Heart left ventricle (tissue), 16 donors: Measurements from ENCODE around the gene UBR1. TPM values are rescaled to one million over a fixed set of nuclear protein-coding genes. Genes with fewer than 3 reads are reported as not detected.

Experiments
- ATAC-seq, 4 donors: fragments of 200-7000 bp; cut with Tn5 transposase; one replicate each; pipeline ENCODE4 v1.9.1; 2020 to 2022; ENCODE audit warnings: moderate library complexity in 4 of 4, mild to moderate bottlenecking in 3 of 4, moderate number of reproducible peaks in 1 of 4
- DNase-seq, 5 donors: peaks; one replicate each; pipeline ENCODE4 v3.0.0-alpha.2; 2020
- H3K27ac ChIP-seq, 12 donors: fragments of 200-600 bp; sonication (generic) in 4 of 12; one replicate each; pipeline versions ENCODE4 v1.5.0 to v1.8.0; 2016 to 2022; ENCODE audit warnings: mild to moderate bottlenecking in 2 of 12
- H3K27me3 ChIP-seq, 9 donors: fragments of 200-600 bp; sonication (generic) in 2 of 9; one replicate each; pipeline versions ENCODE4 v1.5.1 to v1.8.0; 2016 to 2022; ENCODE audit warnings: mild to moderate bottlenecking in 3 of 9
- H3K36me3 ChIP-seq, 9 donors: fragments of 200-600 bp; sonication (generic) in 2 of 9; one replicate each; pipeline versions ENCODE4 v1.5.0 to v1.8.0; 2018 to 2022; ENCODE audit warnings: mild to moderate bottlenecking in 2 of 9
- H3K4me1 ChIP-seq, 12 donors: fragments of 200-600 bp; sonication (generic) in 4 of 12; one replicate each; pipeline versions ENCODE4 v1.5.0 to v1.8.0; 2016 to 2022; ENCODE audit warnings: mild to moderate bottlenecking in 3 of 12
- H3K4me3 ChIP-seq, 12 donors: fragments of 200-600 bp; sonication (generic) in 4 of 12; one replicate each; pipeline versions ENCODE4 v1.5.0 to v1.8.0; 2017 to 2022; ENCODE audit warnings: mild to moderate bottlenecking in 9 of 12, moderate library complexity in 4 of 12
- H3K9me3 ChIP-seq, 12 donors: fragments of 200-600 bp; sonication (generic) in 4 of 12; one replicate each; pipeline versions ENCODE4 v1.5.0 to v1.8.0; 2016 to 2022; ENCODE audit warnings: mild to moderate bottlenecking in 1 of 12
- POLR2A ChIP-seq, 2 donors: fragments of 450-650 bp; IDR thresholded peaks; one replicate each; pipeline ENCODE4 v1.6.1; 2017; ENCODE audit warnings: antibody characterized with exemption in 2 of 2, mild to moderate bottlenecking in 2 of 2, moderate library complexity in 2 of 2
- WGBS, 4 donors: extraction: QIAGEN DNeasy Blood & Tissue Kit in 2 of 4; methylation state at CpG; one replicate each; pipeline versions ENCODE4 v1.1.5 to v1.1.7; 2013 to 2018; 5-methylcytosine and 5-hydroxymethylcytosine counted together
- intact Hi-C, 10 donors: fragments of 100-400 bp; cut with DNase I; formaldehyde crosslinking; loops; one replicate each; pipeline versions ENCODE4 v1.11.1 to v1.14.2; 2022
- polyA plus RNA-seq, 2 donors: library from polyadenylated mRNA; stranded (reverse); fragments of 200-250 nt; gene quantifications; one replicate each; pipeline ENCODE4 v1.2.3, GENCODE V29; 2013
- total RNA-seq, 9 donors: library from RNA; depleted of rRNA in 2 of 9; stranded (reverse); fragments of >200 nt in 2 of 9; fragmentation: NEBNext Ultra II Directional in 3 of 9; extraction: Animal tissue kit (Norgen Biotek cat#: 25700) in 3 of 9; gene quantifications; one replicate each; pipeline versions ENCODE4 v1.1.0 to v1.2.4, GENCODE V29; 2016 to 2023
- TF ChIP-seq, protein P1 (sequence below), 12 donors: fragments of 200-600 bp; sonication (generic) in 4 of 12; IDR thresholded peaks; one replicate each; pipeline versions ENCODE4 v1.5.0 to v1.8.0; 2018 to 2022; ENCODE audit warnings: antibody characterized with exemption in 12 of 12, mild to moderate bottlenecking in 5 of 12
- donor health status: ischemic (EF 13 %, LVEDD 7.1; RV severe dilation, severe dysfunction).
- donor health status: healthy with polysubstance abuse.
- donor health status: DM: no; HTN: yes; CAD: no.
- donor health status: DM: no; HTN: no; CAD: no.
- donor health status: ischemic (EF 25% LVEDD 6.9; RV normal size, moderate dysfunction).
- donor health status: ischemic (EF 25% LVEDD 5.7; RV mildly dilated, moderate dysfunction).
- donor health status: healthy.
- donor health status: DM: yes; HTN: yes; CAD: no.
- donor health status: ischemic (EF 35%, LVEDD 5.7; RV mildly dilated, moderate dysfunction).
- donor health status: nonischemic (EF 11% LVEDD 7.7; RV severe dilation, severe dysfunction).
- donor health status: DM: yes; HTN: yes; CAD: no.
- donor health status: PGD.
- donor health status: ischemic (EF 29% LVEDD 5.4; RV normal size, mild dysfunction).
- donor health status: nonischemic (EF 23%, LVEDD 6.1; RV moderate dilation, normal function).

Gene UBR1
- total and polyA plus RNA-seq, 11 donors, result 4.9 to 38.9 (median 25.0) TPM

GRCh38 chr15:43095708-43096347 lies 10.0 kb downstream of the UBR1 start:
- TF ChIP-seq, protein P1, sequence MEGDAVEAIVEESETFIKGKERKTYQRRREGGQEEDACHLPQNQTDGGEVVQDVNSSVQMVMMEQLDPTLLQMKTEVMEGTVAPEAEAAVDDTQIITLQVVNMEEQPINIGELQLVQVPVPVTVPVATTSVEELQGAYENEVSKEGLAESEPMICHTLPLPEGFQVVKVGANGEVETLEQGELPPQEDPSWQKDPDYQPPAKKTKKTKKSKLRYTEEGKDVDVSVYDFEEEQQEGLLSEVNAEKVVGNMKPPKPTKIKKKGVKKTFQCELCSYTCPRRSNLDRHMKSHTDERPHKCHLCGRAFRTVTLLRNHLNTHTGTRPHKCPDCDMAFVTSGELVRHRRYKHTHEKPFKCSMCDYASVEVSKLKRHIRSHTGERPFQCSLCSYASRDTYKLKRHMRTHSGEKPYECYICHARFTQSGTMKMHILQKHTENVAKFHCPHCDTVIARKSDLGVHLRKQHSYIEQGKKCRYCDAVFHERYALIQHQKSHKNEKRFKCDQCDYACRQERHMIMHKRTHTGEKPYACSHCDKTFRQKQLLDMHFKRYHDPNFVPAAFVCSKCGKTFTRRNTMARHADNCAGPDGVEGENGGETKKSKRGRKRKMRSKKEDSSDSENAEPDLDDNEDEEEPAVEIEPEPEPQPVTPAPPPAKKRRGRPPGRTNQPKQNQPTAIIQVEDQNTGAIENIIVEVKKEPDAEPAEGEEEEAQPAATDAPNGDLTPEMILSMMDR (IDR thresholded peaks at IDR 0.05), result no peak
- TF ChIP-seq POLR2A (IDR thresholded peaks at IDR 0.05), result no peak
- DNase-seq (no peak), ATAC-seq (no peak)
- 90 to 92% (median 91%) methylated on average over 8 of the region's 8 CpGs for WGBS, 4 donors
- H3K4me1 ChIP-seq, result peaks cover 0 to 44% (median 18%) of the 10 kb centered on the region in 12 donors
- intact Hi-C loops, result no loop called here
- H3K9me3 ChIP-seq, result no peaks in the 10 kb centered on the region
- no peak overlapping the region for H3K4me3 ChIP-seq
- no peaks in the 10 kb centered on the region for H3K27me3 ChIP-seq
- no peak overlapping the region for H3K27ac ChIP-seq
- H3K36me3 ChIP-seq, result peaks cover 0 to 26% (median 21%) of the 10 kb centered on the region in 9 donors

DNA sequence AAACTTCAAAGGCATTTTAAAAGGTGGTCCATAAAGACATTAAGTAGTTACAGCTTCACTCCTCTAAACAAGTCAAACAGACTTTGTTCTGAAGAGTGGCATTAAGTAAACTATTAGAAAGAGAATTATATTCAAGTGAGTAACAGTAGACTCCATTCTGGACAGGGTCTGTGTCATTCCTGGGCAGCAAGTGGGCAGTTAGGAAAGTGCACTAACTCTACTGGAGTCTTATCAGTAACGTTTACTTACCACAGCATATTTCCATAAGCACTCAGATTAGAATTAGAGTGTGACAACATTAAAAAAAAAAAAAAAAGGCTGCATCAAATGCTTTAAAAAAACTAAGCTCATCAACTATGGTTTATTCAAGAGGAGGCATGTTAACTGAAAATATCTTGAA lies 10.6 kb downstream of the UBR1 start:
- ATAC-seq (no peak), DNase-seq (no peak)
- WGBS, 4 donors, result 22 to 41% (median 29%) methylated on average over 1 of the region's 1 CpG
- Histone ChIP-seq H3K36me3 (peaks cover 0 to 21% (median 15%) of the 10 kb centered on the region in 9 donors), H3K4me1 (peaks cover 0 to 44% (median 18%) of the 10 kb centered on the region in 12 donors), H3K4me3 (no peak overlapping the region), H3K27ac (no peak overlapping the region), H3K9me3 (no peaks in the 10 kb centered on the region), H3K27me3 (no peaks in the 10 kb centered on the region)
- TF ChIP-seq, protein P1 (IDR thresholded peaks at IDR 0.05), result no peak
- no peak for TF ChIP-seq POLR2A (IDR thresholded peaks at IDR 0.05)
- intact Hi-C loops, result no loop called here

DNA sequence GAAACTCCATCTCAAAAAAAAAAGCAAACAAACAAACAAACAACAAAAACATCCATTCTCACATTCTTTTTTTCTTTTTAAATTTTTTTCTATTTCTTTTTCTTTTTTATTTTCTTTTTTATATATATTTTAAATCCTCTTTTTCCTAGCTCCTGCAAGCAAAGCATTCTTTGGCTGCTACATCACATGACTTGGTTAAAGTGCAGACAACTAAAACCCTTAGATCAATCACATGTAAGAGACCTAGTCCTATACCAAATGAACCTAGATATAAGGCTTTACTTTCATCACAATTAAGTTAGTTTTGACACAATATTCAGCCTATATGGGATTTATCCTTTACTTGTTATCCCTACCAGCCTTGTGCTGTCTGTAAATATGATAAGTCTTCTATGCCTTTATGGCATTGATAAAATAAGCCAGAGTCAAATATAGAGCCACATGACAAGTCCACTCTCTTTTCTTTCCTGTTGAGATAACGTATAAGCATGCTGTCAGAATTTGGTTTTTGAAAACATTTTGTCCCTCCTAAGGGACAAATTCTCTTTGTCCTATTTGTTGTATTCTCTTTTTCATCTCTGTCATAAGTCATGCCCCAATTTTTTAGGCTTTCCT lies 11.3 kb downstream of the UBR1 start:
- TF ChIP-seq, protein P1 (IDR thresholded peaks at IDR 0.05), result no peak
- no peak for TF ChIP-seq POLR2A (IDR thresholded peaks at IDR 0.05)
- ATAC-seq (no peak), DNase-seq (no peak)
- Histone ChIP-seq H3K27me3 (no peaks in the 10 kb centered on the region), H3K36me3 (peaks cover 0 to 13% (median 9%) of the 10 kb centered on the region in 9 donors), H3K27ac (peak overlapping the region in 1 of 12 donors; percentile 1), H3K4me3 (no peak overlapping the region), H3K9me3 (no peaks in the 10 kb centered on the region), H3K4me1 (peaks cover 0 to 44% (median 18%) of the 10 kb centered on the region in 12 donors)
- intact Hi-C loops, result no loop called here
- 30 to 49% (median 46%) methylated on average over 1 of the region's 1 CpG for WGBS, 4 donors

DNA sequence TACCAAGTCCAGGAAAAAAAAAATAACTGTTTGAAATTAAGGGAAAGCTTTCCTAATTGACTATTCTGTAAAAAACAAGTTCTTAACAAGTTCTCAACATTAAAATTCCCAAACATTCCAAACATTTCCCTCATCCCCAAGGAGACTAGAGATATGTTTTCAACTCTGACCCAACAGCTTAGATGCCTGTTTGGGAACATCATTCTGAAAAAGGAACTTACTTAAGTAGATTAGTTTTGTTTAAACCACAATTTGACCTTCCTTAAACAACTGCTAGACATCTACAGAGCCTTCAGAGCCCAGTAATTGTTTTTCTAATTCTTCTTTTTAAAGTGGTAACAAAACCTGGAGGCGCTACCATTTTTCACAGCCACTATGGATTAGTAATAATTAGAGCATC lies 12.8 kb downstream of the UBR1 start:
- Histone ChIP-seq H3K9me3 (no peaks in the 10 kb centered on the region), H3K36me3 (peaks cover 0 to 9% (median 5%) of the 10 kb centered on the region in 9 donors), H3K27me3 (no peaks in the 10 kb centered on the region), H3K4me3 (no peak overlapping the region), H3K27ac (peak overlapping the region in 4 of 12 donors; percentile 0 to 44 (median 29)), H3K4me1 (peaks cover 0 to 44% (median 18%) of the 10 kb centered on the region in 12 donors)
- TF ChIP-seq POLR2A (IDR thresholded peaks at IDR 0.05), result no peak
- TF ChIP-seq, protein P1 (IDR thresholded peaks at IDR 0.05), result no peak
- intact Hi-C loops, result no loop called here
- DNase-seq, result no peak
- WGBS, 4 donors, result 89 to 95% (median 89%) methylated on average over 1 of the region's 1 CpG
- no peak for ATAC-seq
